A549 treated with Mapracorat at 1 μM for 4 hours (cell line): Measurements from ENCODE around the gene DMRT1. TPM values are rescaled to one million over a fixed set of nuclear protein-coding genes. Genes with fewer than 3 reads are reported as not detected.

Experiments
- total RNA-seq: library from RNA; stranded (reverse); fragments of 200-300 nt; extraction: Qiagen RNA extraction; gene quantifications from 5 replicates; pipeline ENCODE4 v1.2.3, GENCODE V29; 2022

The DMRT1 gene
- total RNA-seq, result not detected in 5 replicates

DNA sequence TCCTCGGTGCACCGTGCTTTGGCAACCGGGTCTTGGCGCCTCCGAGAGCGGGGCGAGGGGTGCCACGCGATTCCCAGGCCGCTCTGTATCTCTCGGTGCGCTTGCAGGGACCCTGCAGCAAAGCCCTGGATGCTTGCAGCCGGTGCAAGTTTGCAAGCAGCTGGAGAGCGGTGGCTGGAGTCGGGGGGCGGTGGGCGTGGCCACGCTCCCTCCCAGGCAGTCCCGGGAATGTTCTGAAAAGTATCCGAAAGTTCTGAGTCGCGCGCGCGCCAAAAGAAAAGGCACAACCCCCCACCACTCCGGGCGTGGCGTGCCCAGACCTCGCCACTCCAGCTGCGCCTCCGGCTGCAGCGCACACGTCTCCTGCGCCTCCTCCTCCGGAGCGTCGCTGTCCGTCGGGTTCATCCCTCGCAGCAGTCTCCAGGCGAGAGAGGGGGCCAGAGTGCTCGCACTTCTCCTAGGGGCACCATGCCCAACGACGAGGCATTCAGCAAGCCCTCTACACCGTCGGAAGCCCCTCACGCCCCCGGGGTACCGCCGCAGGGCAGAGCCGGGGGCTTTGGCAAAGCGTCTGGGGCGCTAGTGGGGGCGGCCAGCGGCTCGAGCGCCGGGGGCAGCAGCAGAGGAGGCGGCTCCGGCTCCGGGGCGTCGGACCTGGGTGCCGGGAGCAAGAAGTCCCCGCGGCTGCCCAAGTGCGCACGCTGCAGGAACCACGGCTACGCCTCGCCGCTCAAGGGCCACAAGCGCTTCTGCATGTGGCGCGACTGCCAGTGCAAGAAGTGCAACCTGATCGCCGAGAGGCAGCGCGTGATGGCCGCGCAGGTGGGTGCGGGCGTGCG is at the start of gene DMRT1:
Gene DMRT1 (plus strand): TSS at position 327 of the 839 bp plus-strand sequence. CDS start 142 bp downstream, at position 469.

DNA sequence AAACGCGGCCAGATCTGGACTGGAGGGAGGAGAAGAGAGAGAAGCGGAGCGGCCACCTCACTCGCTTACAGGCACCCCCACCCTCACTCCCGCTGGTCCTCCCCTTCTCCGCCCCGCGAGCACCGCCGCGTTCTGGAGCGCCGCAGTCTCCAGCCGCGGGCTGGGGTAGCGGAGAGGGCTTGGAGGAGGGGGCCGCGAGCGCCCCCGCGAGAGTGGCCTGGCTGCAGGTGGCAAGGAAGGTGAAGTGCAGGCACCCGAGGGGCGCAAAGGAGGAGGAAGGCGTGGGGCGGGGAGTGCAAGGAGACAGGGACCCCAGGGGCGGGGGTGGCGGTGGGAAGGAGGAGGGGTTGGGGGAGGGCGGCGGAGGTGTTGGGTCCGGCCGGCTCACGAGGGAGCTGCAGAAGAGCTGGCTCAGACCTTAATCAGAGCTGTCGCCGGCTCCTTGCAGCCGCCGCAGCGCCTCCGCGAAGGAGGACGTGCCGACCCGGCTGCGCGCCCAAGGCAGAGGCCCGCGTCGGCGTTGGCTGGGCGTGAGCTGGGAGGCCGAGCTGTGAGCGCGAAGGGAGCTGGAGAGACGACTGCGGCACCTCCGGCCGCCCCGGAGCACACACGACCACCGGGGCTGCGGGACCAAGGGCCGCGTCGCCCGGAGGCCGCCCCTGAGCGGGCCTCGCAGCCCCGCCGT is 134.9 kb downstream of the DMRT1 start, which contains the start of gene DMRT3:
Gene DMRT3 (plus strand): TSS at position 398 of the 685 bp plus-strand sequence. CDS start 347 bp downstream, outside the sequence.

Other genes starting within 250 kb of the DMRT1 start
- not detected in 5 replicates for gene DMRT3, start 135.0 kb downstream of the DMRT1 start, total RNA-seq
- 0.13 to 0.16 TPM in 2 of 5 replicates, not detected in the others for gene DMRT2, start 208.7 kb downstream of the DMRT1 start, total RNA-seq